Hepatocyte (in vitro differentiated cells): ENCODE results near the gene DYNC2H1.

ENCODE experiments used
- EZH2phosphoT487 ChIP-seq: fragments of 200-600 bp; sonication (generic); IDR thresholded peaks from one replicate; pipeline ENCODE4 v1.6.1; 2018; ENCODE audit warnings: antibody characterized with exemption, mild to moderate bottlenecking, low read depth, moderate library complexity; ENCODE audit not compliant: unreplicated experiment, severe bottlenecking
- TF ChIP-seq, protein P1 (sequence below): fragments of 200-600 bp; sonication (generic); IDR thresholded peaks from 2 replicates; pipeline ENCODE4 v1.5.1; 2016; ENCODE audit warnings: antibody characterized with exemption, mild to moderate bottlenecking; ENCODE audit not compliant: poor library complexity

GRCh38 chr11:103332409-103332808 is 223.2 kb downstream of the DYNC2H1 start:
- no peak for TF ChIP-seq EZH2phosphoT487
- TF ChIP-seq, protein P1, sequence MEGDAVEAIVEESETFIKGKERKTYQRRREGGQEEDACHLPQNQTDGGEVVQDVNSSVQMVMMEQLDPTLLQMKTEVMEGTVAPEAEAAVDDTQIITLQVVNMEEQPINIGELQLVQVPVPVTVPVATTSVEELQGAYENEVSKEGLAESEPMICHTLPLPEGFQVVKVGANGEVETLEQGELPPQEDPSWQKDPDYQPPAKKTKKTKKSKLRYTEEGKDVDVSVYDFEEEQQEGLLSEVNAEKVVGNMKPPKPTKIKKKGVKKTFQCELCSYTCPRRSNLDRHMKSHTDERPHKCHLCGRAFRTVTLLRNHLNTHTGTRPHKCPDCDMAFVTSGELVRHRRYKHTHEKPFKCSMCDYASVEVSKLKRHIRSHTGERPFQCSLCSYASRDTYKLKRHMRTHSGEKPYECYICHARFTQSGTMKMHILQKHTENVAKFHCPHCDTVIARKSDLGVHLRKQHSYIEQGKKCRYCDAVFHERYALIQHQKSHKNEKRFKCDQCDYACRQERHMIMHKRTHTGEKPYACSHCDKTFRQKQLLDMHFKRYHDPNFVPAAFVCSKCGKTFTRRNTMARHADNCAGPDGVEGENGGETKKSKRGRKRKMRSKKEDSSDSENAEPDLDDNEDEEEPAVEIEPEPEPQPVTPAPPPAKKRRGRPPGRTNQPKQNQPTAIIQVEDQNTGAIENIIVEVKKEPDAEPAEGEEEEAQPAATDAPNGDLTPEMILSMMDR, result no peak
